PC-9 (cell line): ENCODE data around the gene CCDC170.

Experiments
- CTCF ChIP-seq: fragments of 200-600 bp; sonication (generic); conservative IDR thresholded peaks from 2 replicates; pipeline ENCODE4 v1.6.1; 2017; ENCODE audit warnings: mixed run types, antibody characterized with exemption, mild to moderate bottlenecking, moderate library complexity
- EZH2 ChIP-seq: fragments of 200-600 bp; sonication (generic); IDR thresholded peaks from 2 replicates; pipeline ENCODE4 v1.8.0; 2017; ENCODE audit warnings: antibody characterized with exemption, low read depth

GRCh38 chr6:151549790-151550189 lies 56.0 kb downstream of the CCDC170 start:
- TF ChIP-seq CTCF (no peak), EZH2 (no peak)
